ENCODE measurements around the gene NEGR1.

- TF ChIP-seq POLR2A (IDR thresholded peaks at IDR 0.05), result no peak
- no peak for TF ChIP-seq CTCF (IDR thresholded peaks at IDR 0.05)
- TF ChIP-seq POLR2AphosphoS5 (IDR thresholded peaks at IDR 0.05), result no peak
- TF ChIP-seq EP300 (IDR thresholded peaks at IDR 0.05), result no peak
Observed at GRCh38 chr1:72050551-72050950, 231.8 kb downstream of the NEGR1 start.

All from stomach (tissue), 4 donors.